IPS-11a (cell line): Measurements from ENCODE around the gene SLC26A5.

Source experiments
- H3K4me3 ChIP-seq: one replicate; pipeline ENCODE4 v1.5.1; 2013; ENCODE audit warnings: low read depth, low read length, control low read depth

SLC26A5 gene

GRCh38 chr7:103348452-103348851 is 97.6 kb downstream of the SLC26A5 start:
- H3K4me3 ChIP-seq = peak overlapping the region; percentile 92

GRCh38 chr7:103347507-103348267 is 98.3 kb downstream of the SLC26A5 start, which contains the start of gene PSMC2:
TSS of gene PSMC2 (plus strand) at chr7:103347643. CDS start at chr7:103347712, 69 bp downstream.
- peak within 1 kb of the TSS; percentile 92 for H3K4me3 ChIP-seq

GRCh38 chr7:103346396-103346795 is 99.6 kb downstream of the SLC26A5 start:
- H3K4me3 ChIP-seq = no peak overlapping the region

- H3K4me3 ChIP-seq = peak within 1 kb of the TSS; percentile 84
Measured at GRCh38 chr7:103344453-103345149, 101.4 kb downstream of the SLC26A5 start, which contains the start of gene DNAJC2. TSS of gene DNAJC2 (minus strand) at chr7:103344767. CDS start at chr7:103344622, 145 bp downstream.

GRCh38 chr7:103343758-103344452 is 102.1 kb downstream of the SLC26A5 start:
- peak overlapping the region; percentile 84 for H3K4me3 ChIP-seq

GRCh38 chr7:103343332-103343731 is 102.7 kb downstream of the SLC26A5 start:
- peak overlapping the region; percentile 84 for H3K4me3 ChIP-seq

GRCh38 chr7:103341466-103341865 is 104.5 kb downstream of the SLC26A5 start:
- H3K4me3 ChIP-seq = no peak overlapping the region

GRCh38 chr7:103338864-103339263 is 107.1 kb downstream of the SLC26A5 start:
- no peak overlapping the region for H3K4me3 ChIP-seq

- no peak overlapping the region for H3K4me3 ChIP-seq
Measured at GRCh38 chr7:103336761-103337160, 109.2 kb downstream of the SLC26A5 start.

GRCh38 chr7:103325744-103326143 is 120.3 kb downstream of the SLC26A5 start:
- H3K4me3 ChIP-seq = no peak overlapping the region
